NT2/D1 (cell line): ENCODE data around the gene DLX3.

Experiments
- SUZ12 ChIP-seq: IDR thresholded peaks from 2 replicates; pipeline ENCODE4 v1.6.1; 2011; ENCODE audit not compliant: insufficient read length, insufficient read depth; ENCODE audit errors: extremely low read depth
- YY1 ChIP-seq: IDR thresholded peaks from 2 replicates; pipeline ENCODE4 v1.6.1; 2011; ENCODE audit not compliant: insufficient read length, insufficient read depth
- ZNF274 ChIP-seq: IDR thresholded peaks from 2 replicates; pipeline ENCODE4 v1.6.1; 2011; ENCODE audit warnings: mild to moderate bottlenecking, low read depth, low read length

- TF ChIP-seq SUZ12 (peak; percentile 78), YY1 (no peak), ZNF274 (no peak)
Measured at GRCh38 chr17:49972486-49973270, 22.3 kb downstream of the DLX3 start.
